GM12873 (cell line): Measurements from ENCODE around the gene ZNF879.

Experiments used
- CTCF ChIP-seq: IDR thresholded peaks from 2 replicates; pipeline ENCODE4 v1.5.1; 2012; ENCODE audit warnings: low read depth, mild to moderate bottlenecking, moderate library complexity, low read length, control low read depth; ENCODE audit not compliant: insufficient read depth; ENCODE audit errors: missing control alignments

ZNF879 gene

GRCh38 chr5:179023528-179024189 lies at the start of gene ZNF879:
ZNF879 (plus strand) TSS chr5:179023804; CDS start chr5:179025005, 1,201 bp downstream.
- no peak for TF ChIP-seq CTCF

GRCh38 chr5:178981381-178981780 lies 42.2 kb upstream of the ZNF879 start:
- no peak for TF ChIP-seq CTCF

GRCh38 chr5:178982941-178983340 lies 40.7 kb upstream of the ZNF879 start:
- no peak for TF ChIP-seq CTCF

- no peak for TF ChIP-seq CTCF
These were observed 39.9 kb upstream of the ZNF879 start for GRCh38 chr5:178983728-178984127.

GRCh38 chr5:178984145-178985072 lies 39.2 kb upstream of the ZNF879 start:
- TF ChIP-seq CTCF, result no peak

- no peak for TF ChIP-seq CTCF
These were observed 37.2 kb upstream of the ZNF879 start for GRCh38 chr5:178986326-178986960.
